Esophagus muscularis mucosa (tissue), 4 donors: Measurements from ENCODE around the gene RGSL1. TPM values are rescaled to one million over a fixed set of nuclear protein-coding genes. Genes with fewer than 3 reads are reported as not detected.

Experiments
- DNase-seq: peaks from one replicate; pipeline ENCODE4 v3.0.0-alpha.2; 2017; ENCODE audit errors: extremely low spot score
- H3K27ac ChIP-seq, 4 donors: fragments of 200-600 bp; sonication (generic); replicated peaks in 1 of 4; 1 replicate in 3 of 4; 2 replicates in 1 of 4; pipeline ENCODE4 v1.5.1; 2016 to 2019; ENCODE audit warnings: mild to moderate bottlenecking in 1 of 4
- H3K27me3 ChIP-seq, 4 donors: fragments of 200-600 bp; sonication (generic); one replicate each; pipeline versions ENCODE4 v1.5.1 to v1.6.0; 2016 to 2019
- H3K36me3 ChIP-seq, 4 donors: fragments of 200-600 bp; sonication (generic); one replicate each; pipeline ENCODE4 v1.5.1; 2016 to 2019
- H3K4me1 ChIP-seq, 4 donors: fragments of 200-600 bp; sonication (generic); one replicate each; pipeline ENCODE4 v1.5.1; 2016 to 2019
- H3K4me3 ChIP-seq, 4 donors: fragments of 200-600 bp; sonication (generic); 1 replicate in 2 of 4; 2 replicates in 2 of 4; pipeline ENCODE4 v1.5.1; 2016 to 2019; ENCODE audit warnings: mild to moderate bottlenecking in 4 of 4, moderate library complexity in 1 of 4
- H3K9me3 ChIP-seq, 4 donors: fragments of 200-600 bp; sonication (generic); 1 replicate in 3 of 4; 2 replicates in 1 of 4; pipeline ENCODE4 v1.5.1; 2016 to 2019
- EP300 ChIP-seq: sonication (generic); formaldehyde crosslinking; IDR thresholded peaks from one replicate; pipeline ENCODE4 v1.6.1; 2017; ENCODE audit warnings: antibody characterized with exemption
- POLR2A ChIP-seq: fragments of 450-650 bp; IDR thresholded peaks from one replicate; pipeline ENCODE4 v1.6.1; 2017; ENCODE audit warnings: antibody characterized with exemption, moderate library complexity, mild to moderate bottlenecking, low read depth
- POLR2AphosphoS5 ChIP-seq, 2 donors: sonication (generic); formaldehyde crosslinking; IDR thresholded peaks; one replicate each; pipeline ENCODE4 v1.6.1; 2017; ENCODE audit warnings: antibody characterized with exemption in 2 of 2
- WGBS: methylation state at CpG from one replicate; pipeline ENCODE4 v1.1.5; 2018; 5-methylcytosine and 5-hydroxymethylcytosine counted together
- intact Hi-C: fragments of 100-400 bp; cut with DNase I; formaldehyde crosslinking; loops from one replicate; pipeline ENCODE4 v1.15.1; 2023
- total RNA-seq, 4 donors: library from RNA; depleted of rRNA; stranded (reverse); fragments of >200 nt; gene quantifications; one replicate each; pipeline versions ENCODE4 v1.1.0 to v1.2.1, GENCODE V29; 2016
- TF ChIP-seq, protein P1 (sequence below), 3 experiments: fragments of 200-600 bp in 2 of 3; fragments of 450-650 bp in 1 of 3; sonication (generic) in 2 of 3; IDR thresholded peaks; one replicate each; pipeline ENCODE4 v1.5.1; 2017 to 2019; ENCODE audit warnings: antibody characterized with exemption in 3 of 3, mild to moderate bottlenecking in 2 of 3, moderate library complexity in 1 of 3

Gene RGSL1
- total RNA-seq = not detected

GRCh38 chr1:182450087-182450486 is at the start of gene RGSL1:
Gene RGSL1, plus strand, starts transcription at chr1:182450146. Its CDS starts 20 bp downstream, at chr1:182450166.
- intact Hi-C loops = loop anchor here (10.0 kb wide), 1 partner anchor 135 kb away; the partner anchor contains the start of gene RNASEL
- Histone ChIP-seq H3K9me3 (no peaks in the 10 kb centered on the region), H3K27ac (no peak within 1 kb of the TSS), H3K4me1 (no peaks in the 10 kb centered on the region), H3K36me3 (no peaks in the 10 kb centered on the region), H3K27me3 (peaks cover 0 to 5% (median 0%) of the 10 kb centered on the region in 4 donors), H3K4me3 (no peak within 1 kb of the TSS)
- DNase-seq = no peak
- no peak for TF ChIP-seq POLR2AphosphoS5 (IDR thresholded peaks at IDR 0.05)
- TF ChIP-seq EP300 = no peak
- TF ChIP-seq, protein P1, sequence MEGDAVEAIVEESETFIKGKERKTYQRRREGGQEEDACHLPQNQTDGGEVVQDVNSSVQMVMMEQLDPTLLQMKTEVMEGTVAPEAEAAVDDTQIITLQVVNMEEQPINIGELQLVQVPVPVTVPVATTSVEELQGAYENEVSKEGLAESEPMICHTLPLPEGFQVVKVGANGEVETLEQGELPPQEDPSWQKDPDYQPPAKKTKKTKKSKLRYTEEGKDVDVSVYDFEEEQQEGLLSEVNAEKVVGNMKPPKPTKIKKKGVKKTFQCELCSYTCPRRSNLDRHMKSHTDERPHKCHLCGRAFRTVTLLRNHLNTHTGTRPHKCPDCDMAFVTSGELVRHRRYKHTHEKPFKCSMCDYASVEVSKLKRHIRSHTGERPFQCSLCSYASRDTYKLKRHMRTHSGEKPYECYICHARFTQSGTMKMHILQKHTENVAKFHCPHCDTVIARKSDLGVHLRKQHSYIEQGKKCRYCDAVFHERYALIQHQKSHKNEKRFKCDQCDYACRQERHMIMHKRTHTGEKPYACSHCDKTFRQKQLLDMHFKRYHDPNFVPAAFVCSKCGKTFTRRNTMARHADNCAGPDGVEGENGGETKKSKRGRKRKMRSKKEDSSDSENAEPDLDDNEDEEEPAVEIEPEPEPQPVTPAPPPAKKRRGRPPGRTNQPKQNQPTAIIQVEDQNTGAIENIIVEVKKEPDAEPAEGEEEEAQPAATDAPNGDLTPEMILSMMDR (IDR thresholded peaks at IDR 0.05) = no peak
- TF ChIP-seq POLR2A = no peak

DNA sequence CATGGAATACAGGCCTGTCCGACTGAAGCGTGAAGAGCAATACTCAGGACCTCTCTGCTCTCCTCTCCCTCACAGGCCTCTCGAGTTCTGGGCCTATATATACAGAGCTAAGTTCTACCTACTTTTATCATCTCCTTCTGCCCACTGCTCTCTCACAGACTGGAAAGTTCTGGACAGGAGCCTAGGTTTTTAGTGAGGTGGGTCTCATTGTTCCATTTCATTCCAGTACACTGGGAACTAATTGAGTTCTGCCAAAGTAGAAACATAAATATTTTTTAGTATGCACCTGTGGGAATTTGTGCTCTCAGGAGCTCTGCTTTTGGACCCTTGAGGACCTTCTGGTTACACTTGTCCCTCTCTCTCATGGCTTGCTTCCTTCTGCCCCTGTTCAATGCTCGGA is 49.4 kb upstream of the RGSL1 start, which contains the start of gene TEDDM1:
Gene TEDDM1, minus strand, starts transcription at position 101 of the 400 bp plus-strand sequence. CDS start 182 bp downstream, outside the sequence.
- peaks cover 12 to 26% (median 19%) of the 10 kb centered on the region in 4 donors for H3K4me1 ChIP-seq
- no peak within 1 kb of the TSS for H3K27ac ChIP-seq
- H3K27me3 ChIP-seq = peaks cover 0 to 3% (median 0%) of the 10 kb centered on the region in 4 donors
- no peak for DNase-seq
- no peaks in the 10 kb centered on the region for H3K36me3 ChIP-seq
- WGBS = 96% methylated on average over 4 of the region's 4 CpGs
- no peak within 1 kb of the TSS for H3K4me3 ChIP-seq
- TF ChIP-seq POLR2A = no peak
- TF ChIP-seq, protein P1 (IDR thresholded peaks at IDR 0.05) = no peak
- TF ChIP-seq EP300 = no peak
- no peak for TF ChIP-seq POLR2AphosphoS5 (IDR thresholded peaks at IDR 0.05)
- peaks cover 0 to 2% (median under 1%) of the 10 kb centered on the region in 4 donors for H3K9me3 ChIP-seq
- intact Hi-C loops = no loop called here

DNA sequence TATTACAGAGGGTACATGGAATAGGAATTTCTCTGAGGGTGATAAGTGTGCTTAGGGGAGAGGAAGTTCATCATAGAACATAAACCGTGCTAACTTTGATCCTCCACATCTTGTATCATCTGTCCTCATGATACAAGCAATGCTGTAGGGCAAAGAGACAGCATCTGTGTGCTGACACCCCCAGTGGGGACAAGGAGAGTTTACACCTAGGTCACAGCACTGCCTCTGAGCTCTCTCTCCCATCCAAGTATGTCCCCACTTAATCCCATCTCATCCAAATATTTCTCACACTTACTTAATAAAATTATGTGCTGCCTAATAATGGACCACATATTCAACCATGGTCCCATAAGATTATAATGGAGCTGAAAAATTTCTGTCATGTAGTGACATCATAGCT is 45.2 kb upstream of the RGSL1 start:
- 80% methylated on average over 1 of the region's 1 CpG for WGBS
- Histone ChIP-seq H3K4me1 (peaks cover 0 to 4% (median 2%) of the 10 kb centered on the region in 4 donors), H3K27ac (no peak overlapping the region), H3K4me3 (no peak overlapping the region), H3K9me3 (peaks cover 0 to 5% (median 2%) of the 10 kb centered on the region in 4 donors), H3K27me3 (peaks cover 0 to 27% (median 0%) of the 10 kb centered on the region in 4 donors), H3K36me3 (no peaks in the 10 kb centered on the region)
- TF ChIP-seq POLR2A = no peak
- TF ChIP-seq, protein P1 (IDR thresholded peaks at IDR 0.05) = no peak
- no peak for TF ChIP-seq EP300
- TF ChIP-seq POLR2AphosphoS5 (IDR thresholded peaks at IDR 0.05) = no peak
- no peak for DNase-seq
- intact Hi-C loops = no loop called here

GRCh38 chr1:182405578-182405977 is 44.4 kb upstream of the RGSL1 start:
- Histone ChIP-seq H3K27me3 (peaks cover 0 to 27% (median 0%) of the 10 kb centered on the region in 4 donors), H3K9me3 (peaks cover 0 to 5% (median 2%) of the 10 kb centered on the region in 4 donors), H3K27ac (no peak overlapping the region), H3K4me3 (no peak overlapping the region), H3K36me3 (no peaks in the 10 kb centered on the region), H3K4me1 (peaks cover 6 to 12% (median 10%) of the 10 kb centered on the region in 4 donors)
- no peak for DNase-seq
- TF ChIP-seq, protein P1 (IDR thresholded peaks at IDR 0.05) = no peak
- TF ChIP-seq POLR2AphosphoS5 (IDR thresholded peaks at IDR 0.05) (no peak), EP300 (no peak), POLR2A (no peak)
- intact Hi-C loops = no loop called here
- 88% methylated on average over 1 of the region's 1 CpG for WGBS

GRCh38 chr1:182406012-182406411 is 43.9 kb upstream of the RGSL1 start:
- 63% methylated on average over 1 of the region's 1 CpG for WGBS

More at GRCh38 chr1:182406012-182406411, 43.9 kb upstream of the RGSL1 start:
- peaks cover 0 to 5% (median 2%) of the 10 kb centered on the region in 4 donors for H3K9me3 ChIP-seq
- H3K27me3 ChIP-seq = peaks cover 0 to 27% (median 0%) of the 10 kb centered on the region in 4 donors
- H3K36me3 ChIP-seq = no peaks in the 10 kb centered on the region
- TF ChIP-seq POLR2A = no peak
- TF ChIP-seq, protein P1 (IDR thresholded peaks at IDR 0.05) = no peak
- no peak for TF ChIP-seq POLR2AphosphoS5 (IDR thresholded peaks at IDR 0.05)
- no peak for TF ChIP-seq EP300
- H3K4me1 ChIP-seq = peaks cover 6 to 17% (median 14%) of the 10 kb centered on the region in 4 donors
- intact Hi-C loops = no loop called here
- H3K4me3 ChIP-seq = no peak overlapping the region
- no peak overlapping the region for H3K27ac ChIP-seq
- no peak for DNase-seq
